GM21360 (cell line): ENCODE data around the gene RHOBTB3.
"Not testable (repeated sequence)": the region's sequence is repeated elsewhere in the genome, so short reads cannot be mapped to it uniquely, and the experiment has no call there.

Experiments
- ATAC-seq: cut with Tn5 transposase; IDR thresholded peaks from one replicate; pipeline ENCODE4 v1.9.1; 2021; ENCODE audit warnings: mild to moderate bottlenecking, moderate library complexity; ENCODE audit not compliant: unreplicated experiment

RHOBTB3 gene

GRCh38 chr5:95797301-95797700, 66.2 kb downstream of the RHOBTB3 start:
- no peak for ATAC-seq

GRCh38 chr5:95798048-95798447, 66.9 kb downstream of the RHOBTB3 start:
- no peak for ATAC-seq

GRCh38 chr5:95798545-95798944, 67.4 kb downstream of the RHOBTB3 start:
- no peak for ATAC-seq

GRCh38 chr5:95799191-95799835, 68.2 kb downstream of the RHOBTB3 start:
- no peak for ATAC-seq

GRCh38 chr5:95800553-95800952, 69.4 kb downstream of the RHOBTB3 start:
- ATAC-seq = no peak

GRCh38 chr5:95801532-95801931, 70.4 kb downstream of the RHOBTB3 start:
- ATAC-seq = no peak

GRCh38 chr5:95801961-95802360, 70.8 kb downstream of the RHOBTB3 start:
- ATAC-seq = no peak

GRCh38 chr5:95803271-95804148, 72.4 kb downstream of the RHOBTB3 start:
- no peak for ATAC-seq

- no peak for ATAC-seq
Observed at GRCh38 chr5:95804736-95805539, 73.8 kb downstream of the RHOBTB3 start.

- no peak for ATAC-seq
Observed at GRCh38 chr5:95806687-95807086, 75.6 kb downstream of the RHOBTB3 start.

- ATAC-seq = peak; percentile 4
Observed at GRCh38 chr5:95808013-95808685, 77.0 kb downstream of the RHOBTB3 start.

GRCh38 chr5:95808686-95809413, 77.7 kb downstream of the RHOBTB3 start:
- ATAC-seq = peak; percentile 100

- no peak for ATAC-seq
Observed at GRCh38 chr5:95809414-95809960, 78.4 kb downstream of the RHOBTB3 start.

GRCh38 chr5:95810305-95811125, 79.4 kb downstream of the RHOBTB3 start:
- ATAC-seq = no peak

GRCh38 chr5:95811126-95811423, 79.9 kb downstream of the RHOBTB3 start:
- not testable (repeated sequence) for ATAC-seq

- ATAC-seq = not testable (repeated sequence)
Observed at GRCh38 chr5:95811461-95812073, 80.4 kb downstream of the RHOBTB3 start.

GRCh38 chr5:95812074-95812471, 80.9 kb downstream of the RHOBTB3 start:
- ATAC-seq = no peak

- ATAC-seq = not testable (repeated sequence)
Observed at GRCh38 chr5:95813035-95813434, 81.9 kb downstream of the RHOBTB3 start.
